Hepatocyte (in vitro differentiated cells): ENCODE data around the gene B2M.

Source experiments
- CTCF ChIP-seq: fragments of 200-600 bp; sonication (generic); IDR thresholded peaks from 2 replicates; pipeline ENCODE4 v1.5.1; 2016; ENCODE audit warnings: antibody characterized with exemption, mild to moderate bottlenecking; ENCODE audit not compliant: poor library complexity
- EZH2 ChIP-seq: fragments of 200-600 bp; sonication (generic); IDR thresholded peaks from 2 replicates; pipeline ENCODE4 v1.6.1; 2016; ENCODE audit warnings: antibody characterized with exemption, mild to moderate bottlenecking, borderline replicate concordance

DNA sequence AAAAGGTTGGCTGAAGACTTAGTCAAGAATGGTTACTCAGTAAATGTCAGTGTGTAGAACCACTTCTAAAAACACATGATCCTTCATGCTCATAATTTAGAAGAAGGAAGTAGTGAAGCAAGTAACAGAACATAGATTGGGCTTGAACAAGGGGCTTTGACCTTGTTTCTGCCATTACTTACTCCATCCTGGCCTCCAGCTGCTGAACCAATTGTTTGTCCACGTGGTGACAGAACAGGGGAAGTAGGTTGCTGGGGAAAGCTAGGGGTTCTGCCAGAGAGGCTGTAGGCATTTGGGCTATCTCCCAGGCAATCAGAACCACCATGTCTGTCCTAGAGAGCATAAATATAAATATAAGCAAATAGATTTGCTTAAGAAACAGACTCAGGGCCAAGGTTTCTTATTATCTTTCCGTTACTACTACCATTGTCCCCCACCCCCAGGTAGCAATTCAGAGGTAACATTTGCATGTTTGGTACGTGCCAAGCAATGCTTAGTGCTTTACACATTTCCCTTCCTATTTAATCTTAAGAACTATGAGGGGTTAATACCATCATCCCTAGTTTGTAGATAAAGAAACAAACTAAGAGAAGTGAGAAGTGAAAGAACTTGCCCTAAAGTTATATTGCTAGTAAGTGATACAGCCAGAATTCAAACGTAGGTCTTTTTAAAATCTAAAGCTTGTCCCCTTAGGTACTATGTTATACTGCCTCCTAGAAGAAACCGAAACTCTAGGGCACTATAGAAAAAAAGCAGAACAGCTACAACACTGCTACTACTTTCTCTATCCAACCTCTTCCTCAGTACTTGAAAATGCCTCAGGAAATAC, 44.9 kb upstream of the B2M start:
- TF ChIP-seq CTCF, result no peak
- TF ChIP-seq EZH2, result no peak
